Measurements from ENCODE around the gene TMEM272.
"Not testable (repeated sequence)": the region's sequence is repeated elsewhere in the genome, so short reads cannot be mapped to it uniquely, and the experiment has no call there.

TMEM272 gene

DNA sequence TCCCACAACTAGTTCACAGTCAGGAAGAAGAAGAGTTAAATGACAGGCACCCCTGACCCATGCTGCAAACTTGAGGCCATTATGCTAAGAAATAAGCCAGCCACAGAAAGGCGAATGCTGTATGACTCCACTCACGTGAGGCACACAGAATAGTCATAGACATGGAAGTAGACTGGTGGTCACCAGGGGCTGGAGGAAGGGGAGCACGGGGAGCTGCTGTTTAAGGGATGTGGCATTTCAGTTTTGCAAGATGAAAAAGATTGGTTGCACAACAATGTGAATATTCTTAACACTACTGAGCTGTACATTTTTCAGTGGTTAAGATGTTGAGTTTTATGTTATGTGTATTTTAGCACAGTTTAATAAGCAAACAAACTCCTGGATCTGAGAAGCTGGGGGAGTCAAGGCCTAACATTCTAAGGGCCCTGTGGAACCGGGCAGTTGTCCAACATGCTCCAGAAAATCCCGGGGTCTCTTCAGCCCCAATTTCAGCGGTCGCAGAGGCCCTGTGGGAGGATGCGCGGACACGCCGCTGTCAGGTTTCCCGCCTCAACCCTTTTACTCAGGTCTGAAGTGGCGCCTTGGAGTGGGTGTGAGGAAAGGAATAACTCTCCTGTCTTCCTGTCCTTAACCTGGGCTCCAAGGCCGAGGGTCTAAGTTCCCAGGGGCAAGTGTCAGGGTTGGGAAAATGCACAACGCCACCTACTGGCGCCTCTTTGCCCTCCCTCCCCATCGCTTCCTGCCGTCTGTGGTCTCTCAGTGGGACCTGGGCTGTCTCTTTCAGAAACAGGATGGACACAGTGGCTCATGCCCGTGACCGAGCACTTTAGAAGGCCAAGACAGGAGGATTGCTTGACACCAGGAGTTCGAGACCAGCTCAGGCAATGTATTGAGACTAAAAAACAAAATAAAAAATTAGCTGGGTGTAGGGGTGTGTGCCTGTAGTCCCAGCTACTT, 4.4 kb upstream of the TMEM272 start:
- peak in 1 of 4 experiments; percentile 18 for DNase-seq

DNA sequence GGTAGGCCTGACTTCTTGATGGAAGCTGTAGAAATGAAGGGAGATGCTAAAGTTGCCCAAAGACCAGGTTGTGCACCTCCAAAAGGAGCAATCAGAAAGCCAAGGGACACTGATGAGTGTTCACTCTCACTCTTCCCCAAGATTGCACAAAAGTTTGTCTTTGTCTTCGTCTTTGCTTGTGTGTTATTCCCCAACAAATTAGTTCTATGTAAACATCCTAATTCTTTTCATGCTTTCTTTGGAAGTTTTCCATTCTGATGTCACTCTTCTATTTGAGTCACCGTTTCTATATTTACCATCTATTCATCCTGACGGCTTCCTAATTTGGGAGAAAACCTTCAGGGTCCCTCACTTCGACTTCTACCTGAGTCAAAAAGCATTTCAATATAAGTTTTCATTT, 3.7 kb upstream of the TMEM272 start:
- no peak for DNase-seq

DNA sequence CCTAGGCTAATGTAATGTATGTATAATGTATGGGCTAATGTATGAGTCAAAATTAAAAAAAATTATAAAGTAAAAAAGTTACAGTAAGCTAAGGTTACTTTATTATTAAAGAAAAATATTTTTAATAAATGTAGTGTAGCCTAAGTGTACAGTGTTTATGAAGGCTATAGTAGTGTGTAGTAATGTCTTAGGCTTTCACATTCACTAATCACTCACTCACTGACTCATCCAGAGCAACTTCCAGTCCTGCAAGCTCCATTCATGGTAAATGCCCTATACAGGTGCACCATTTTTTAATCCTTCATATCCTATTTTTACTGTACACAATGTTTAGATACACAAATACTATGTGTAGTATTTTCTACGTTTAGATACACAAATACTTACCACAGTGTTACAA, 1.8 kb upstream of the TMEM272 start:
- no peak for DNase-seq

DNA sequence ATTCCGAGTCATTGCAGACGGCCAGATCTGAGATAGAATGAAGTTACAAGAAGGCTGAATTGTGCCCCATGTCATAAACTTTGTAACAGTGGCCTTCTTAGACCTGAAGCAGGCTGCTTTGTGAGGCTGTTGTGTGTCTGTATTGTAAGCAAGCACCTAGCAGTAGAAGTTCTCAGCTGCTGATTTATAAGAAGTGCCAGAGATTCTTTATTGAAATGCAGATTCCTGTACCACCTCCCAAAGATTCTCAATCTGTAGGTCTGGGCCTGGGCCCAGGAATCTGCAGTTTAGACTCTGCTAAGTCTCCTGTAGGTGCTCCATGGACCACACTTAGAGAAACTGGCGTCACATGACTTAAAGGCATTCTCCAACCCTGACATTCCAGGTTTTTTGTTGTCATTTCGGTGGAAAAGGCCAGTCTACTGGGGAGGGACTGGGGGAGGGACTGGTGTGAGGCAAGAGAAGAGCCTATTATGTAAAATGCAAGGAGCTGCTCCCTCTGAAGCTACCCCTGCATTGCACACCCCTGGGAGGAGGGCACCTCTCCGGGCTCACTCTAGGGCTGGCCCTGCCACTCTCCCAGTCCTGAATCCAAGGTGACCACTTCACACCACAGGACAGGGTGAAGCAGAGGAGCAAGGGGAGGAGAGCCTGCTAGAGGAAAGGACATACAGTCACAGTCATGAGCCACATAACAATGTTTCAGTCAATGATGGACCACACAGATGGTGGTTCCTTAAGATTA, 769 bp upstream of the TMEM272 start:
- DNase-seq = no peak

DNA sequence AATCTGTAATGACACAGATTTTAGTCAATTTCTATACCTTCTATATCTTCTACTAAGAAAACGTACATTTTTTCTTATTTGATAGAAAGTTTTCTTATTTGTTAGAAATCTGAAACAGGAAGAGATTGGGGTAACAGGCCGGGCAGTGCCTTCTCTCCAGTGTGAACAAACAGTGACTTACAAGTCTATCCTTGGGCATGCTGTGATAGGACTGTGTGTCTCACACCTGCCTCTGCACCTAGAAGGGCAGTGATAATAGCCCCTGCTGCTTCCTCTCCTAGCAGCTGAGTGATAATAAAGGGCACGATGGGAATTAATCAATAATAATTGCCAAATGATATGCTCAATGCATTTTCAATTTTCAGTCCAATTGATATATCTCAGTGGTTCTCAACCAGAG, 1.4 kb downstream of the TMEM272 start:
- DNase-seq = no peak

DNA sequence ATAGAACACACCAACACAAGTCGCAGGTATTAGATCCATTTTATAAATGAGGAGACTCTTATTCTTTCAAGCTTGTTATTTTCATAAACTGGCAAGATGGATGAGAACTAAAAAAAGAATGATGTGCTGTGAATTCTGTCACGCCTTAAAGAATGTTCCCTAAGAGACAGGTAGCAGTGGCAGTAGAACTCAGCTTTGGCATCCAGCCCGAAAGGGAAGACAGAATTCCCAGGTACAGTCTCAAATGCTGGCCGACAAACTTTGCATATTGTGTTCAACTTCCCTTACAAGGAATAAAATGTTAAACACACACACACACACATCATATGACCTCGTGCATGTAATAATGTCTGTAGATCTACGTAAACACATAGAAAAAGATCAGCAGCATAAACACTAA, 3.2 kb downstream of the TMEM272 start:
- DNase-seq = no peak

DNA sequence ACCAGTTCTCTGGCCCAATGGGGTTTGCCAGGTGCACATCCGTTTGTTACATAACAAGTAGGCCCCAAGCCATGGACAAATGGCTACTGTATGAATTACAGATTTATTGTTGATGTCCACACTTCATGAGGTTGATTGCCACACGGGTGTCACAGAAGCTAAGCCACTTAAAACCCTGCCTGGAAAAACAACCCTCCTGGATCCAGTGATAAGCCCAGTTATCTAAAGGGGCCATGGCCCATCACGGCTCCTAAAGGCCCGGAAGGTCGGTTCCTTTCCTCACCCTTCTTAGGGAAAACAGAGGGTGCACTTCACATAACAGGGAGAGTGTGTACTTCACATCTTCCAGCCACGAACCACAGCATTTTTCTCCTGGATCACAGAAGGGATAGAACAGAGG, 4.1 kb downstream of the TMEM272 start:
- no peak for DNase-seq

DNA sequence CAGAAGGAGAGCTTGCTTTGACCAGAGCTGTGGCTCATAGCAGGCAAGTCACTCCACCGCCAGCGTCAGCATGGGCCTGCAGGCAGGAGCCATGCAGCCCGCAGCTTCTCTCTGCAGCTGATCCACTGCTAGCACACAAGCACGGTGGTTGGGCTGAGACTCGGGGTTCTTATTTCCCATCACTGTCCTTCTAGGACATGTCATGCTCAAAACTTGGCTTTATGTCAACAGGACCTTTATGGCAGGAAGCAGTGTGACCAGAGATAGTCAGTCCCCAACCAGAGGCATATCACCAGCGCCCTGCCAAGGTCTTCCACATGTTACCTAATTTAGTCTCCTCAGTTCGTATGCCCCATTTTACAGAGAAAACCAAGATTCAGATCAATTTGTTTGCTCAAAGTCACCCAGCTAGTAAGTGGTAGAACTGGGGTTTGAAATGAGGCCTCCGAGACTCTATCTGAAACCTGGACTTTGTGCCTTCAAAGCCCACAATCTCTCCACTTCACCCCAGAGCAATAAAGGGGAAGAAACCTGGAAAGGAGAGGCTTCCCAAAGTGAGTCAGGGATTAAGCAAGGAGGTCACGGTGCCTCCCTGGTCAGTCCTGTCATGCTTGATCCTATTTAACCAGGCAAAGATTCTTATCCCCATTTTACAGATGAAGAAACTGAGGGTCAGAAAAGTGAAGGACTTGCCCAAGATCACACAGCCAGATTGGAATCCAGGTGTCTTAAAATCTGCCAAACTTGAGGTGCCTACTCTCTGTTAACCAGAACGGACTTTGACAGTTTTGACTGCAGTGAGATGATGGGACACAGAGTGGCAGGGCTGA, 5.1 kb downstream of the TMEM272 start:
- DNase-seq = no peak

DNA sequence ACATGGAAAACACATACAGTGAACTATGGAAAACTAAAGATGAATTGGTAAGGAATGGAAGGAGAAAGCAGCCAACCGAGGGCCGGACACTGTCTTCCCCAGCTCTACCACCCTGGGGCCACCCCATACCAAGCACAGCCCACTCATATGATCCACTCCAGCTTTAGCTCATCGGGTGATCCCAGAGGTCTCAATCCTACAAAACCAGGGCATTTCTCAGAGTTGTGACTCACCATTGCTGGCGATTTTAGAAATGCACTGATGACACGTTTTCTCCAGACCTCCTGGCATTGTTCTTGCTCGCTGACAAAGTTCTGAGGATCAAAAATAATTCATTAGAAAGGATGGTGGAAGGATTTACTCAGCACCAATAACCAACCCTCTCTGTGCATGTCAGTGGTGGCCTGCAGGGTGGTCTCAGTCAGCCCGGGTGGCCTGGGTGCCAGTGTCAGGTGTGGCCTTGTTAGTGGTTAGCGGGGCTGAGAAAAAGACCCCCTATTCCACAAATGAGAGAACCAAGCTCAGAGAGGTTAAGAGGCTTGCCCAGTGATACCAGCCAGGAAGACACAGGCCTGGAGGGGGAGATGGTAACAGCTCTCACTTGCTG, 6.6 kb downstream of the TMEM272 start:
- DNase-seq = no peak

DNA sequence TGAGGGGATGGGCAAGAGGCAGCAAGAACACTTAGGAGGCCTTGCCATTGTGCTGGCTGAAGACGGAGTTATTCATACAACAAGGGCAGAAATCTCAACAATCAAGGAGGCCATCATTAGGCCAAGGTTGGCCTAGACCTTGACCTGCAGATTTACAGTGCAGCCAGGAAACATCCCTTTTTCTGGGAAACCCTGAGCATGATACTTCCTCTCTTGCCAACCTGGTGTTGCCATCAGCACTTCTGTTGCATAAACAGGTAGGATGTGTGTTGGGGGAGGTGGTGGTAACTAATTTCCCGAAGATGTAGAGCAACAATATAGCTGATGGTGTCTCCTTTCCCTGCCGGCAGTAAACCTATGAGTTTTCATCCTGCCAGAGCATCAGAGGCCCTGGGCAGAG, 8.0 kb downstream of the TMEM272 start:
- no peak for DNase-seq

DNA sequence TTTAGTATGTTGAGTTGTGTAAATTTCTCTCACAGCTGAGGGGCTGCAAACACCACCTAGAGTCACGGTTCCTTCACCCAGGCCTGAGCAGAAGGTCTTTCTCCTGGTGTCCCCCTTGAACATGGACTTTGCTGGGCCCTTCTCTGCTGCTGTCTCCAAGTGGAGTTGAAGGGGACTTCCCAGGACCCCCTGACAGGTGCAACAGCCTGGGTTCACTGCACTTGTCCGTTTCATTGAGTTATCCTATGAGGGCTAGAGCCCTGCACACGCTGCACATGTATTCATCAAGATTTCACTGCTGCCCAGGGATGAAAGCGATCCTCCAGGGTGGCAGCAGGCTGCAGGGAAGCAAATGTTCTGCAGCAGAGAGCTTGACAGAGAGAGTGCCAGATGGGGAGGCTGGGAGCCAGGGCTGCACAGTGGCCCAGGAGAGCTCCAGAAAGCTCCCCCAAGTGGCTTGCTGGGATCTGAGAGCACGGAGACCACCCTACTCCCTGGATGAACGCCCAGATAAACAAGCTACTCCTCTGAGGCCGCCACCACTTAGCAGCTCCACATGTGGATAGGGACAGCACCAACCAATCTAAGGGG, 10.3 kb downstream of the TMEM272 start:
- no peak for DNase-seq

DNA sequence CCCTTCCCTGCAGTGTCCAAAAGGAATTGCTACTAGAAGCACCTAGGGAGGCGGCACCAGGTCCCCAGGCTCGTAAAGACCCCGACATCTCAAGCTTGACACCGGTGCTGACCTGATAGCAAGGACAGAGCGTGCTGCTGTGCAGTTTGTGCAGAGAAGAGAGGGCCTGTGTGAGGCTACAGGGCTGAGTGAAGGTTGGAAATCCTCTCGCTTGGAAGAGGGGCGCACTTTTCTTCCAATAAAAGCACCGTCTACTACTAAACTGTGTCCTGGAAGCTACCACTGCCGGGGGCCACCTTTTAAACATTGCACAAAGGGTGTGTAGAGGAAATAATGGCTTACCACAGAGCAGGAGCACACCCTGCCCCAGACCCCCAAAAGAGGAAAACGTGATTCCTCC, 11.0 kb downstream of the TMEM272 start:
- DNase-seq = no peak

DNA sequence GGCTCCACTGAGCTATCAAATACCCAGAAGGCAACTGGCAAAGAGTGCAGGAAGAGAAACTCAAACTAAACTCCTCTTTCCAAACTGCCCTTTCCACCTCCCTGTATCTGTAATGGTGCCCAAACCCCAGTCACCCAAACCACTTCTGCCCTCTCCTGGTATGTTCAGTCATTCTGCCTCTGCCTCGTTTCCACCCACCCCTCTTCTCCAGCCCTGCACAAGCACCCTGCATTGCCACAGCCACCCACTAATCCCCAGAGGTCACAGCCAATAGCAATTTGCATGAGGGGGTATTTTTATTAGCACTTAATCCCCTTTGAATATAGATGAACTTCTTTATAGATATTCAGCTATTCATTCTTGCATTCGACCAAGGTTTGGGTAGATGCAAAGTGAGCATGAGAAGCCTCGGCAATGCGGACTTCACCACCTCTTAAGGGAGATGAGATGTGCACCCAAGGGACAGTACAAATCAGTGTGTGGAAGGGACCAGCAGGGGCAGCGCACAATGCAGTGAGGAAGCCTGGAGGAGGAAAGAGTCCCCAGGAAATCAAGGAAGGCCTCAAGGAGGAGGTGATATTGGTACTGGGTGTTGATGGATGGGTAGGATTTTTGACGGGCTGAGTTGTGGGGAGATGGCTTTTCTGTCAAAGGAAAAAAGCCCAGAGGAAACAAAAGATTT, 12.4 kb downstream of the TMEM272 start:
- DNase-seq = peak in 3 of 4 experiments; percentile 5 to 28 (median 25)

DNA sequence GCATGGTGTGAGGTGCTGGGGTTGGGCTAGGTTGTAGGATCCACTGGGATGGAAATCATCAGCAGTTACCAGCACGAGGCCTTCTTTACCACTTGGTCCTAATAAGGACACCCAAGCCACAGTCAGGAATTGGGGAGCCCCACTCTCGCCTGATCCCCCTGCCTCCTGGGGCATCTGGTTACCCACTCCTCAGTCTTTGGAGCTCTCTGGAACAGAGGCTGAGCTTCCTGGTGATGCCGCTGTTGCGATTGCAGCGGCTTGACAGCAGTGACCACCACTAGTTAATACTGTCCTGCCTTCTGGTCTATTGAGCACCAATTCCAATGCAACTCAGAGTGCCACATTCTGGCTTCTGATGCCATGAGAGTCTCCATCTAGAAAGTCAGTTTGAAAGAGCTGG, 13.5 kb downstream of the TMEM272 start:
- DNase-seq = no peak

DNA sequence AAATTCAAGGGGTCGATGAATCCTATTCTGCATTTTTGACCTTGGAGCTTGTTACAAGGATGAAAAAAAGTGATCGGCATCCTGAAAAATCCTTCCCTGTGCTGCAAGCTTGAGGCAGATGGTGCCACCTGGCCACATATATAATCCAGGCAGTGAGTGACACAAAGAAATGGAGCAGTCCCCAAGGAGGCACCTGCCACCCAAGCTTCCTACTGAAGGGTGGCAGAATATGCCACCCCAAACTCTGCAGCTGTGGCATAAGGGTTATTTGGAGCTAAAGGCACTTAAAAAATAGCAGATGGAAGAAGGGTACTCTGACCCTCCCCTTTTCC, 15.4 kb downstream of the TMEM272 start:
- DNase-seq = no peak

DNA sequence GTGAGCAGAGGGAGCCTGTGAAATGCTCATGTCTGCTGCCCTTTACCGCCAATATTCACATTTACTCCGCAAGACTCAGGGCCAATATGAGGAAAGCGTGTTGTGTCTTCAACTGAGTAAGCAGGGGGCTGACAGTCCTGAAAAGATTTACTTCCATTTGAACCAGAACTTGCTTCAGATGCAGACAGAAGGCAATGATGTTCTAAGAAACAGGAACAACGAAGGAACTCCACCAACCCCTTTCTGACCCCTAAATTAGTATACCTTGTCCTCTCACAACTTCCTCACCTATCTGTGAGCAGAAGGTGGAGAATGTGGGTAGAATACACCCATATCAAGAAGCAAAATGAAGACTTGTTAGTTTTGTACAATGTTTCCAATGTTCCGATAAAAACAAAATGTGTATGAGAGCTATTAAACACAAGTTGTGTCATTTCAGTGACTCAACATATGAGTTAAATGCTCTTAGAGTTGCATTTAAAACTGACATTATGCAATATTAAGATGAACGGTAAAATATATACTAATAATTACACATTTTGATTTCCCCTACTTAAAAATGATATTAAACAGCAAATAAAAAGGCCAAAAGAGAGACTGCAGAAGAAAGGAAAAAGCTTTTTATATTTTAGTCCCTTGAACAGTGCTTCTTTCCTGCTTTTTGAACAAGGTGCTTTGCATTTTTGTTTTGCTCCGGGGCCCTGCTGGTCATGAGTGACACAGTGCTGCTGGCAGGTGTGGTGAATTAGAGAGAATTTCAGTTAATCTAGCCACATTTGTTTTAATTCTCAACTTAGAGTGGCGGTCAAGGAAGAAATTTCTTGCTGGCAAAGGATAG, 16.0 kb downstream of the TMEM272 start:
- no peak for DNase-seq

DNA sequence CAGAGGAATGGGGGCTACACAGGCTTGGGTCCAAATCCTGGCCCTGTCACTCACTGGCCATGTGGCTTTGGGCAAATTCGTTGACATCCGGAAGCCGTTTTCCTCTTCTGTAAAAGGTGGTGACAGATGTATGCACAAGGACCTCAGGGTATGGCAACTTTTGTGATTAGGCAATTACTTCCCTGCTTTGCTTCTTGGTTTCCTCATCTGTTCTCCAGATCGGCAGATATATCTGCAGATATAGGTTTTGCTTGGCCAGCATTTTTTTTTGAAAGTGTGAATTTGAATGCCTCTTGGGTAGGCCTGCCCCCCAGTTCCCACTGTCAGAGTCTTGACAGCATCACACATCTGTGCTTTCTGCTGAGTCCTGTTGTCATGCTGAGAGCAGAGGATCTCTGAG, 17.7 kb downstream of the TMEM272 start:
- no peak for DNase-seq

DNA sequence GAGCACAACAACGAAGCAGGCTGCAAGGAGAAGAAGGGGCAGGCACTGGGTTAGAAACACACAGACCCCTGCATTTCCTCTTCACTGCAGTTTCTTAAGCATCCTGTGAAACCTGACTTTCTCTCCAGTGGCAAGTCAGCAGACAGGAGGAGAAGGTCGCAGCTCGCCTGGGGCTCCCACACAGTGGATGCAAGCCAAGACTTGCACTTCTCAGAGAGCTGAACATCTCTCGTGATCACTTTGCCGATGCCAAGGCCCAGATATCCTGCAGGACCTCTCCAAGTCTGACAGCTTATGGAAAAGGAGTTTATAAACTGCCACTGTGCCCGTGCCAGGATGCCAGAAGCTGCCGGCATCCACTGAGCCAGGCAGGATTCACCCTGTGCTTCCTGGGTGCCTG, 18.4 kb downstream of the TMEM272 start:
- DNase-seq = peak in 1 of 4 experiments; percentile 7

DNA sequence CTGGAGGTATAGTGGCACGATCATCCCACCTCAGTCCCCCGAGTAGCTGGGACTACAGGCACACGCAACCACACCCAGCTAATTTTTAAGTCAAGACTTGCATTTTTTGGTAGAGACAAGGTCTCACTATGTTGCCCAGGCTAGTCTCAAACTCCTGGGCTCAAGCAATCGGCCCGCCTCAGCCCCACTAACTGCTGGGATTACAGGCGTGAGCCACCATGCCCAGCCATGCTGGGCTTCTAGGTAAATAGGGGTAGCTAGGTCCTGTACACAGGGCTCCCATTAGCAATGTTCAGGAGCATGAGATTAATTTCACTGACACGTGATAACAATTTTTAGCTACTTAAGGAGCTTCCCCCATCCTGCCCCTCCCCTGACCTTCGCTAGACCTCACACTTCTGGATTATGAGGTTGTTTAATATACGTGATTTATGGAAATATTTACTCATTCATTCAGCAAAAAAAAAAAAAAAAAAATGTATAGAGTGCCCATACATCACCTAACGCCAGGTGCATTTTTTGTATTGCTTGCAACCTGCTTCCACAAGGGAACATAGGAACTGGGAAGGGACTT, 19.2 kb downstream of the TMEM272 start:
- no peak for DNase-seq

DNA sequence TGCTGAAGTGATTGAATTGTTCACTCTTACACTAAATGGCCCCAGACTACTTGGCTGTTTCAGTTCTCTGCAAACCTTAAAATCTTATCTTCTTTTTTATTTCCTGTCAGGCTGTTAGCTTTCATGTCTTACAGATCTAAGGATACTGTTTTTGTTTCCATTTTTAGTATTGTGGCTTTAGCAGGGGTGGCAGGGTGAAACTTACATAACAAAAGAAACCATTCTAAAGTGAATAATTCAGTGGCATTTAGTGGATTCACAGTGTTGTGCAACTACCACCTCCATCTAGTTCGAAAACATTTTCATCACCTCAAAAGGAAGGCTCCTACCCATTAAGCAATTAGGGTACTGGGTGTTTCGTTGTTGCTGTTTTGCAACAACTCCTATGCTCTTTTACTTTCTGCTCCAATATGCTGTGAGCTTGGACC, 19.8 kb downstream of the TMEM272 start:
- DNase-seq = no peak

DNA sequence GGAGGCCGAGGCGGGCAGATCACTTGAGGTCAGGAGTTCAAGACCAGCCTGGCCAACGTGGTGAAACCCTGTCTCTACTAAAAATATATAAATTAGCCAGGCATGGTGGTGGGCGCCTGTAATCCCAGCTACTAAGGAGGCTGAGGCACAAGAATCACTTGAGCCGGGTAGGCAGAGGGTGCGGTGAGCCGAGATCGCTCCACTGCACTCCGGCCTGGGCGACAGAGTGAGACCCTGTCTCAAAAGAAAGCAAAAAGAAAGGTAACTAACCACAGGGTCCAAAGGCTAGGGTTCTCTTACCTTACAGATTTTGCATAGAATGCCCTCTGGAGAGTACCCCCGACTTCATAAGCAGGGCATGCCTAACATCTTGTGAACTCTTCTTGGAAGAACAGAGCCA, 20.3 kb downstream of the TMEM272 start:
- not testable (repeated sequence) for DNase-seq
